ENCODE measurements around the gene BID. TPM values are rescaled to one million over a fixed set of nuclear protein-coding genes. Genes with fewer than 3 reads are reported as not detected.

Gene BID
- total and polyA plus RNA-seq, 4 donors: 13.1 to 179 (median 37.5) TPM

GRCh38 chr22:17808693-17809403 lies 34.6 kb upstream of the BID start:
- Histone ChIP-seq H3K4me1 (ENCODE audit: control insufficient read depth in 5 of 5, insufficient read depth in 5 of 5, low read length in 5 of 5) (peaks cover 0 to 16% (median 0%) of the 10 kb centered on the region in 5 donors), H3K9ac (ENCODE audit: insufficient read depth in 1 of 2, low read length in 2 of 2) (no peak overlapping the region), H3K36me3 (ENCODE audit: control insufficient read depth in 4 of 4, insufficient read depth in 4 of 4, low read length in 4 of 4) (peaks cover 0 to 23% (median 15%) of the 10 kb centered on the region in 4 donors), H3K4me3 (no peak overlapping the region), H3K9me3 (ENCODE audit: control insufficient read depth in 4 of 4, insufficient read depth in 3 of 4, low read length in 3 of 4) (no peaks in the 10 kb centered on the region), H3K27me3 (ENCODE audit: control insufficient read depth in 3 of 3, insufficient read depth in 3 of 3, low read length in 2 of 3) (no peaks in the 10 kb centered on the region), H3K27ac (ENCODE audit: low read depth in 1 of 2, low read length in 1 of 2) (peak overlapping the region; percentile 36 to 51)
- DNase-seq: peak in 2 of 3 donors; percentile 25 to 30
- no peak for ATAC-seq (ENCODE audit: insufficient read depth, low FRiP score)
- 78 to 84% methylated on average over 25 of the region's 25 CpGs for WGBS, 2 donors
- no peak for TF ChIP-seq CTCF (IDR thresholded peaks at IDR 0.05; ENCODE audit: control extremely low read depth, extremely low read depth)

- H3K4me3 ChIP-seq: no peak overlapping the region
- DNase-seq (peak in 2 of 3 donors; percentile 21 to 40), ATAC-seq (ENCODE audit: insufficient read depth, low FRiP score) (no peak)
- TF ChIP-seq CTCF (IDR thresholded peaks at IDR 0.05; ENCODE audit: control extremely low read depth, extremely low read depth): no peak
- H3K4me1 ChIP-seq (ENCODE audit: control insufficient read depth in 5 of 5, insufficient read depth in 5 of 5, low read length in 5 of 5): peaks cover 0 to 16% (median 0%) of the 10 kb centered on the region in 5 donors
- 73 to 80% methylated on average over 18 of the region's 18 CpGs for WGBS, 2 donors
- H3K9me3 ChIP-seq (ENCODE audit: control insufficient read depth in 4 of 4, insufficient read depth in 3 of 4, low read length in 3 of 4): no peaks in the 10 kb centered on the region
- H3K9ac ChIP-seq (ENCODE audit: insufficient read depth in 1 of 2, low read length in 2 of 2): no peak overlapping the region
- H3K27ac ChIP-seq (ENCODE audit: low read depth in 1 of 2, low read length in 1 of 2): peak overlapping the region; percentile 51 to 57
- no peaks in the 10 kb centered on the region for H3K27me3 ChIP-seq (ENCODE audit: control insufficient read depth in 3 of 3, insufficient read depth in 3 of 3, low read length in 2 of 3)
- H3K36me3 ChIP-seq (ENCODE audit: control insufficient read depth in 4 of 4, insufficient read depth in 4 of 4, low read length in 4 of 4): peaks cover 0 to 23% (median 15%) of the 10 kb centered on the region in 4 donors
Observed at GRCh38 chr22:17807578-17808410, 33.5 kb upstream of the BID start.

- no peak for DNase-seq
- Histone ChIP-seq H3K36me3 (ENCODE audit: control insufficient read depth in 4 of 4, insufficient read depth in 4 of 4, low read length in 4 of 4) (peaks cover 0 to 23% (median 13%) of the 10 kb centered on the region in 4 donors), H3K9ac (ENCODE audit: insufficient read depth in 1 of 2, low read length in 2 of 2) (no peak overlapping the region), H3K27me3 (ENCODE audit: control insufficient read depth in 3 of 3, insufficient read depth in 3 of 3, low read length in 2 of 3) (no peaks in the 10 kb centered on the region), H3K9me3 (ENCODE audit: control insufficient read depth in 4 of 4, insufficient read depth in 3 of 4, low read length in 3 of 4) (no peaks in the 10 kb centered on the region), H3K4me1 (ENCODE audit: control insufficient read depth in 5 of 5, insufficient read depth in 5 of 5, low read length in 5 of 5) (peaks cover 0 to 16% (median 0%) of the 10 kb centered on the region in 5 donors), H3K4me3 (no peak overlapping the region), H3K27ac (ENCODE audit: low read depth in 1 of 2, low read length in 1 of 2) (peak overlapping the region in 1 of 2 donors; percentile 57)
- no peak for ATAC-seq (ENCODE audit: insufficient read depth, low FRiP score)
- TF ChIP-seq CTCF (IDR thresholded peaks at IDR 0.05; ENCODE audit: control extremely low read depth, extremely low read depth): no peak
- WGBS, 2 donors: 96 to 97% methylated on average over 10 of the region's 10 CpGs
Observed at GRCh38 chr22:17807086-17807485, 32.8 kb upstream of the BID start.

All from lung (tissue), 12 donors.